Activated CD8-positive, alpha-beta T cell treated with anti-CD3 and anti-CD28 coated beads for 36 hours (primary cell): ENCODE data around the gene NPM3. TPM values are rescaled to one million over a fixed set of nuclear protein-coding genes. Genes with fewer than 3 reads are reported as not detected.

ENCODE experiments used
- ATAC-seq: fragments of 200-7000 bp; cut with Tn5 transposase; one replicate; pipeline ENCODE4 v1.10.0; 2021; ENCODE audit warnings: mild to moderate bottlenecking, moderate library complexity
- CTCF ChIA-PET: fragments of 350-600 bp; sonication (Branson Sonifier 250); formaldehyde crosslinking; loops from one replicate; lab custom pipeline; 2021; ENCODE audit warnings: antibody characterized with exemption; lab: Charles Lee
- POLR2A ChIA-PET: fragments of 350-600 bp; sonication (Branson Sonifier 250); formaldehyde crosslinking; loops from one replicate; lab custom pipeline; 2021; ENCODE audit warnings: antibody characterized with exemption; lab: Charles Lee
- DNase-seq: peaks from one replicate; pipeline ENCODE4 v3.0.0-alpha.2; 2020
- H3K27ac Mint-ChIP-seq: one replicate; pipeline ENCODE4 v1.8.0; 2021; ENCODE audit warnings: mild to moderate bottlenecking, mixed read lengths
- H3K27me3 Mint-ChIP-seq: one replicate; pipeline ENCODE4 v1.8.0; 2021; ENCODE audit warnings: mixed read lengths
- H3K36me3 Mint-ChIP-seq: one replicate; pipeline ENCODE4 v1.8.0; 2021; ENCODE audit warnings: low read depth, mixed read lengths
- H3K4me1 Mint-ChIP-seq: one replicate; pipeline ENCODE4 v1.8.0; 2021; ENCODE audit warnings: low read depth, mixed read lengths
- H3K4me3 Mint-ChIP-seq: one replicate; pipeline ENCODE4 v1.8.0; 2021; ENCODE audit warnings: mild to moderate bottlenecking, moderate library complexity, mixed read lengths
- H3K9me3 Mint-ChIP-seq: one replicate; pipeline ENCODE4 v1.8.0; 2021; ENCODE audit warnings: mixed read lengths
- intact Hi-C: fragments of 100-400 bp; cut with micrococcal nuclease; formaldehyde crosslinking; loops from one replicate; pipeline ENCODE4 v1.10.0; 2022
- total RNA-seq, 2 experiments: library from RNA; stranded (reverse); gene quantifications; one replicate each; pipeline ENCODE4 v1.2.3, GENCODE V29; 2021
- TF ChIP-seq, protein P1 (sequence below): fragments of 200-600 bp; IDR thresholded peaks from one replicate; pipeline ENCODE4 v1.8.0; 2022; ENCODE audit warnings: antibody characterized with exemption, mild to moderate bottlenecking

NPM3 gene
- total RNA-seq, 2 experiments from 2014 or later: 235 to 264 TPM

GRCh38 chr10:101760510-101760909 lies 22.7 kb downstream of the NPM3 start:
- Mint-ChIP-seq H3K27me3 (peaks cover 11% of the 10 kb centered on the region), H3K4me3 (no peak overlapping the region), H3K27ac (no peak overlapping the region), H3K9me3 (no peaks in the 10 kb centered on the region), H3K4me1 (no peaks in the 10 kb centered on the region), H3K36me3 (no peaks in the 10 kb centered on the region)
- DNase-seq (no peak), ATAC-seq (no peak)
- POLR2A ChIA-PET: no interaction called here
- TF ChIP-seq, protein P1, sequence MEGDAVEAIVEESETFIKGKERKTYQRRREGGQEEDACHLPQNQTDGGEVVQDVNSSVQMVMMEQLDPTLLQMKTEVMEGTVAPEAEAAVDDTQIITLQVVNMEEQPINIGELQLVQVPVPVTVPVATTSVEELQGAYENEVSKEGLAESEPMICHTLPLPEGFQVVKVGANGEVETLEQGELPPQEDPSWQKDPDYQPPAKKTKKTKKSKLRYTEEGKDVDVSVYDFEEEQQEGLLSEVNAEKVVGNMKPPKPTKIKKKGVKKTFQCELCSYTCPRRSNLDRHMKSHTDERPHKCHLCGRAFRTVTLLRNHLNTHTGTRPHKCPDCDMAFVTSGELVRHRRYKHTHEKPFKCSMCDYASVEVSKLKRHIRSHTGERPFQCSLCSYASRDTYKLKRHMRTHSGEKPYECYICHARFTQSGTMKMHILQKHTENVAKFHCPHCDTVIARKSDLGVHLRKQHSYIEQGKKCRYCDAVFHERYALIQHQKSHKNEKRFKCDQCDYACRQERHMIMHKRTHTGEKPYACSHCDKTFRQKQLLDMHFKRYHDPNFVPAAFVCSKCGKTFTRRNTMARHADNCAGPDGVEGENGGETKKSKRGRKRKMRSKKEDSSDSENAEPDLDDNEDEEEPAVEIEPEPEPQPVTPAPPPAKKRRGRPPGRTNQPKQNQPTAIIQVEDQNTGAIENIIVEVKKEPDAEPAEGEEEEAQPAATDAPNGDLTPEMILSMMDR: no peak
- intact Hi-C loops: no loop called here
- CTCF ChIA-PET: interaction anchor here (1.5 kb wide), 1 partner anchor 158 kb away, joined by 4 read pairs; no protein-coding TSS in a partner anchor

DNA sequence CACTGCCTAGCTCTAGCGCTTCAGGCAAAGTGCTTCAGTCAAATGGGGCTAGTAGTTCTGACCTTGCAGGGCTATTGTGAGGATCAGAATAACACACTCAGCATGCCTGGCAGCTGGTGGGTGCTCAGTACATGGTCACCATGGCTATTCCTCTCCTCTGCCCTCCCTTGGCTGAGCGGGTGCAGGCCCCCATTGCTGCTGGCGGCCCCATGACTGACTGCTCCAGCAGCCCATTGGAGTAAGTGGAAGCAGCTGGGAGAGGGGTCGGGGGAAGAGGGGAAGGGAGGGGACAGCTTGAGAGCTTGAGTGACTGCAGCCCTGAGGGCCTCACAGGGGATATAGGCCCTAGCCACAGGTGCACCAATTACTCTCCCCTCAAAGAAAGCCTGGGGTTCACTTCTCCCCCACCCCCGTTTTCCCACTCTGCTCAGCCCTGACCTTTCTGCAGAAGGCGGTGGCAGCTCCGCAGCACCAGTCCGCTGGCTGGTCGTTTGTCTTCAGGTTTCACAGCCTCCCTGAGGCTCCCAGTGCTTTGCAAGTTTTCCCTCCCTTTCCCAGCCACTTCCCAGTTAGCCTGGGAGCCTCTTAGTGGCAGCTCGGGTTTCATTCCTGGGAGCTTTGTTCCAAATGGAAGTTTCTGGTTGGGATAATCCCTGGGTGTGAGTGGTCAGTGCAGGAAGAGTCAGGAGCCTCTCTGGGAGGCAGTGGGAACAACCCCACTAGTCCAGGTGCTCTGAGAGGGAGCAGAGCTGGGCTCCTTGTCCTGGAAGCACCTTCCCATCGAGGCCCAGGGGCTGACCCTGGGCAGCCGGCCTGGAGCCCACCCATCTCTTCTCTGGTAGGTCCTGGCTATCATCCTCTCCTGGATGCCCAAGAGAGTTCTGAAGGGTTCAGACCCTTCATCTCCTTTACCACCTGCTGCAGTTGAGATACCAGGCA lies 23.7 kb downstream of the NPM3 start:
- Mint-ChIP-seq H3K27ac (no peak overlapping the region), H3K4me3 (no peak overlapping the region), H3K36me3 (no peaks in the 10 kb centered on the region), H3K27me3 (peaks cover 5% of the 10 kb centered on the region), H3K9me3 (no peaks in the 10 kb centered on the region), H3K4me1 (no peaks in the 10 kb centered on the region)
- intact Hi-C loops: no loop called here
- ATAC-seq: no peak
- CTCF ChIA-PET: interaction anchor here (1.5 kb wide), 1 partner anchor 157 kb away, joined by 4 read pairs; no protein-coding TSS in a partner anchor
- TF ChIP-seq, protein P1: no peak
- POLR2A ChIA-PET: interaction anchor here (0.6 kb wide), 1 partner anchor 54 kb away, joined by 3 read pairs; no protein-coding TSS in a partner anchor
- no peak for DNase-seq

GRCh38 chr10:101758858-101759257 lies 24.4 kb downstream of the NPM3 start:
- intact Hi-C loops: no loop called here
- Mint-ChIP-seq H3K27ac (no peak overlapping the region), H3K36me3 (no peaks in the 10 kb centered on the region), H3K4me1 (no peaks in the 10 kb centered on the region), H3K27me3 (peaks cover 7% of the 10 kb centered on the region), H3K9me3 (no peaks in the 10 kb centered on the region), H3K4me3 (no peak overlapping the region)
- ATAC-seq (no peak), DNase-seq (no peak)
- TF ChIP-seq, protein P1: no peak
- POLR2A ChIA-PET: no interaction called here
- CTCF ChIA-PET: interaction anchor here (1.2 to 1.5 kb wide), 2 partner anchors 156 to 157 kb away, joined by 4 to 7 read pairs; no protein-coding TSS in a partner anchor

GRCh38 chr10:101752241-101752640 lies 31.0 kb downstream of the NPM3 start:
- Mint-ChIP-seq H3K4me3 (no peak overlapping the region), H3K9me3 (no peaks in the 10 kb centered on the region), H3K4me1 (no peaks in the 10 kb centered on the region), H3K27me3 (peaks cover 10% of the 10 kb centered on the region), H3K36me3 (no peaks in the 10 kb centered on the region), H3K27ac (no peak overlapping the region)
- no peak for ATAC-seq
- intact Hi-C loops: no loop called here
- ChIA-PET POLR2A (interaction anchor here (0.6 kb wide), 1 partner anchor 19 kb away, joined by 3 read pairs; no protein-coding TSS in a partner anchor), CTCF (interaction anchor here (0.9 to 1.5 kb wide), 3 partner anchors 9 to 149 kb away, joined by 3 read pairs; no protein-coding TSS in a partner anchor)
- DNase-seq: no peak
- TF ChIP-seq, protein P1: no peak
